ENCODE results near the gene IKZF2. TPM values are rescaled to one million over a fixed set of nuclear protein-coding genes. Genes with fewer than 3 reads are reported as not detected.

IKZF2 gene
- total RNA-seq, 1 experiment from 2014 or later, result 1.6 TPM

DNA sequence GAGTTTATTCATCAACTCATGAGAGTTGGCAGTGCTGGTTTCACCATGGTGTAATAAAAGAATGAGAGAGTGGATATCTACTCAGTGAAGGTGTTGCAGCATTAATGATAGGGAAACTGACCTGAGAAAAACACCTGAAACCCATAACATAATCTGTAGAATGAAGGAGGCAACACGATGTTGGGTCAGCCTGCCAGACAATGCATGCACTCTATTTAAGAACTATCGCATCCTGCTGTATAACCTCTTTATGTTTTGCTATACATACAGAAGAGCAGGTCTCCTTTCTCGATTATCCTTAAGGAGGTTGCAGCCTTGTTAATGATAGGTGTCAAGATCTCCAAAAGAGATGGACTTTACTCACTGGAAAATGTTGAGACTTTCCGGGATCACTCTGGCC is 65.9 kb downstream of the IKZF2 start:
- H3K4me2 ChIP-seq (ENCODE audit: low read length), result no peak overlapping the region
- no peaks in the 10 kb centered on the region for H3K9me3 ChIP-seq (ENCODE audit: control insufficient read depth in 1 of 2, insufficient read depth in 1 of 2, low read depth in 1 of 2, low read length in 2 of 2)
- no TSS peak for BruUV-seq (replicated peaks)
- H3K9me2 ChIP-seq (ENCODE audit: insufficient read depth), result no peaks in the 10 kb centered on the region
- H4K20me1 ChIP-seq (ENCODE audit: insufficient read depth), result no peaks in the 10 kb centered on the region
- ChIA-PET CTCF (no interaction called here), RAD21 (ENCODE audit: low non-redundant PET in 1 of 2, low total read pairs in 2 of 2, uncharacterized antibody in 2 of 2, unreplicated experiment in 2 of 2) (no interaction called here), POLR2A (no interaction called here)
- no peaks in the 10 kb centered on the region for H3K79me2 ChIP-seq (ENCODE audit: insufficient read depth, low read length)
- DNase-seq (ENCODE audit: low read depth, low spot score) (no peak), ATAC-seq (no peak)
- no peaks in the 10 kb centered on the region for H3K4me1 ChIP-seq (ENCODE audit: control insufficient read depth in 1 of 2, insufficient read depth in 2 of 2, low read length in 2 of 2)
- intact Hi-C loops (cut with micrococcal nuclease), result no loop called here
- no peak overlapping the region for H3K4me3 ChIP-seq (replicated peaks in 1 of 2; ENCODE audit: low read depth in 1 of 2, low read length in 2 of 2)
- no peak overlapping the region for H2AFZ ChIP-seq (ENCODE audit: low read depth, low read length, poor library complexity, severe bottlenecking)
- H3K27me3 ChIP-seq (ENCODE audit: insufficient read depth, low read length), result no peaks in the 10 kb centered on the region
- H3K36me3 ChIP-seq (ENCODE audit: control insufficient read depth in 1 of 2, insufficient read depth in 2 of 2, low read length in 2 of 2), result no peaks in the 10 kb centered on the region
- TF ChIP-seq EZH2 (IDR thresholded peaks at IDR 0.05) (no peak), POLR2A (IDR thresholded peaks at IDR 0.05; ENCODE audit: borderline replicate concordance, extremely low read depth, insufficient read depth, insufficient read length) (no peak), SRF (IDR thresholded peaks at IDR 0.05; ENCODE audit: low read depth) (no peak), POLR2AphosphoS5 (IDR thresholded peaks at IDR 0.05; ENCODE audit: low read depth, low read length) (no peak), ELF1 (IDR thresholded peaks at IDR 0.05; ENCODE audit: borderline replicate concordance, low read depth) (no peak), FOSL1 (IDR thresholded peaks at IDR 0.05; ENCODE audit: low read depth) (no peak), CEBPB (IDR thresholded peaks at IDR 0.05; ENCODE audit: low read depth) (no peak), JUND (IDR thresholded peaks at IDR 0.05) (no peak), YY1 (IDR thresholded peaks at IDR 0.05; ENCODE audit: extremely low read depth, insufficient replicate concordance, low read depth, low read length) (no peak), ZNF274 (IDR thresholded peaks at IDR 0.05; ENCODE audit: low read depth, low read length) (no peak), EGR1 (IDR thresholded peaks at IDR 0.05; ENCODE audit: low read depth) (no peak), SIN3A (IDR thresholded peaks at IDR 0.05; ENCODE audit: low read depth) (no peak), TCF7L2 (IDR thresholded peaks at IDR 0.05; ENCODE audit: borderline replicate concordance, extremely low read depth, insufficient read depth, insufficient read length) (no peak)
- TF ChIP-seq, protein P1, sequence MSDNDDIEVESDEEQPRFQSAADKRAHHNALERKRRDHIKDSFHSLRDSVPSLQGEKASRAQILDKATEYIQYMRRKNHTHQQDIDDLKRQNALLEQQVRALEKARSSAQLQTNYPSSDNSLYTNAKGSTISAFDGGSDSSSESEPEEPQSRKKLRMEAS (IDR thresholded peaks at IDR 0.05), result no peak
- TF ChIP-seq, protein P2, sequence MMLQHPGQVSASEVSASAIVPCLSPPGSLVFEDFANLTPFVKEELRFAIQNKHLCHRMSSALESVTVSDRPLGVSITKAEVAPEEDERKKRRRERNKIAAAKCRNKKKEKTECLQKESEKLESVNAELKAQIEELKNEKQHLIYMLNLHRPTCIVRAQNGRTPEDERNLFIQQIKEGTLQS (IDR thresholded peaks at IDR 0.05), result no peak
- TF ChIP-seq, protein P3, sequence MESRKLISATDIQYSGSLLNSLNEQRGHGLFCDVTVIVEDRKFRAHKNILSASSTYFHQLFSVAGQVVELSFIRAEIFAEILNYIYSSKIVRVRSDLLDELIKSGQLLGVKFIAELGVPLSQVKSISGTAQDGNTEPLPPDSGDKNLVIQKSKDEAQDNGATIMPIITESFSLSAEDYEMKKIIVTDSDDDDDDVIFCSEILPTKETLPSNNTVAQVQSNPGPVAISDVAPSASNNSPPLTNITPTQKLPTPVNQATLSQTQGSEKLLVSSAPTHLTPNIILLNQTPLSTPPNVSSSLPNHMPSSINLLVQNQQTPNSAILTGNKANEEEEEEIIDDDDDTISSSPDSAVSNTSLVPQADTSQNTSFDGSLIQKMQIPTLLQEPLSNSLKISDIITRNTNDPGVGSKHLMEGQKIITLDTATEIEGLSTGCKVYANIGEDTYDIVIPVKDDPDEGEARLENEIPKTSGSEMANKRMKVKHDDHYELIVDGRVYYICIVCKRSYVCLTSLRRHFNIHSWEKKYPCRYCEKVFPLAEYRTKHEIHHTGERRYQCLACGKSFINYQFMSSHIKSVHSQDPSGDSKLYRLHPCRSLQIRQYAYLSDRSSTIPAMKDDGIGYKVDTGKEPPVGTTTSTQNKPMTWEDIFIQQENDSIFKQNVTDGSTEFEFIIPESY (IDR thresholded peaks at IDR 0.05; ENCODE audit: extremely low read depth, insufficient replicate concordance, low read length), result no peak
- TF ChIP-seq, protein P4, sequence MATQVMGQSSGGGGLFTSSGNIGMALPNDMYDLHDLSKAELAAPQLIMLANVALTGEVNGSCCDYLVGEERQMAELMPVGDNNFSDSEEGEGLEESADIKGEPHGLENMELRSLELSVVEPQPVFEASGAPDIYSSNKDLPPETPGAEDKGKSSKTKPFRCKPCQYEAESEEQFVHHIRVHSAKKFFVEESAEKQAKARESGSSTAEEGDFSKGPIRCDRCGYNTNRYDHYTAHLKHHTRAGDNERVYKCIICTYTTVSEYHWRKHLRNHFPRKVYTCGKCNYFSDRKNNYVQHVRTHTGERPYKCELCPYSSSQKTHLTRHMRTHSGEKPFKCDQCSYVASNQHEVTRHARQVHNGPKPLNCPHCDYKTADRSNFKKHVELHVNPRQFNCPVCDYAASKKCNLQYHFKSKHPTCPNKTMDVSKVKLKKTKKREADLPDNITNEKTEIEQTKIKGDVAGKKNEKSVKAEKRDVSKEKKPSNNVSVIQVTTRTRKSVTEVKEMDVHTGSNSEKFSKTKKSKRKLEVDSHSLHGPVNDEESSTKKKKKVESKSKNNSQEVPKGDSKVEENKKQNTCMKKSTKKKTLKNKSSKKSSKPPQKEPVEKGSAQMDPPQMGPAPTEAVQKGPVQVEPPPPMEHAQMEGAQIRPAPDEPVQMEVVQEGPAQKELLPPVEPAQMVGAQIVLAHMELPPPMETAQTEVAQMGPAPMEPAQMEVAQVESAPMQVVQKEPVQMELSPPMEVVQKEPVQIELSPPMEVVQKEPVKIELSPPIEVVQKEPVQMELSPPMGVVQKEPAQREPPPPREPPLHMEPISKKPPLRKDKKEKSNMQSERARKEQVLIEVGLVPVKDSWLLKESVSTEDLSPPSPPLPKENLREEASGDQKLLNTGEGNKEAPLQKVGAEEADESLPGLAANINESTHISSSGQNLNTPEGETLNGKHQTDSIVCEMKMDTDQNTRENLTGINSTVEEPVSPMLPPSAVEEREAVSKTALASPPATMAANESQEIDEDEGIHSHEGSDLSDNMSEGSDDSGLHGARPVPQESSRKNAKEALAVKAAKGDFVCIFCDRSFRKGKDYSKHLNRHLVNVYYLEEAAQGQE (IDR thresholded peaks at IDR 0.05; ENCODE audit: low read depth), result no peak
- no peak overlapping the region for H3K9ac ChIP-seq (ENCODE audit: low read length)
- H3K27ac ChIP-seq (ENCODE audit: low read depth, low read length), result no peak overlapping the region
